GM03348 (cell line): ENCODE measurements around the gene NBEAL1.
"Not testable (repeated sequence)": the region's sequence is repeated elsewhere in the genome, so short reads cannot be mapped to it uniquely, and the experiment has no call there.

Experiments used
- DNase-seq: peaks from one replicate; pipeline ENCODE4 v3.0.0; 2012; ENCODE audit warnings: low spot score

Gene NBEAL1

GRCh38 chr2:203115201-203115700 lies 100.6 kb downstream of the NBEAL1 start:
- DNase-seq: not testable (repeated sequence)

GRCh38 chr2:203122317-203122986 lies 107.8 kb downstream of the NBEAL1 start:
- DNase-seq: no peak

- DNase-seq: peak; percentile 51
Observed at GRCh38 chr2:203126996-203127395, 112.3 kb downstream of the NBEAL1 start.

GRCh38 chr2:203135105-203135504 lies 120.4 kb downstream of the NBEAL1 start:
- DNase-seq: no peak

GRCh38 chr2:203143391-203143790 lies 128.7 kb downstream of the NBEAL1 start:
- no peak for DNase-seq

GRCh38 chr2:203149194-203149593 lies 134.5 kb downstream of the NBEAL1 start:
- DNase-seq: no peak

- DNase-seq: no peak
Observed at GRCh38 chr2:203155406-203155805, 140.7 kb downstream of the NBEAL1 start.

GRCh38 chr2:203162722-203163121 lies 148.0 kb downstream of the NBEAL1 start:
- not testable (repeated sequence) for DNase-seq

GRCh38 chr2:203164311-203164935 lies 149.7 kb downstream of the NBEAL1 start:
- peak; percentile 7 for DNase-seq

- DNase-seq: no peak
Observed at GRCh38 chr2:203167751-203168150, 153.1 kb downstream of the NBEAL1 start.

- no peak for DNase-seq
Observed at GRCh38 chr2:203170502-203170901, 155.8 kb downstream of the NBEAL1 start.

GRCh38 chr2:203175371-203175770 lies 160.7 kb downstream of the NBEAL1 start:
- no peak for DNase-seq

- no peak for DNase-seq
Observed at GRCh38 chr2:203177361-203177760, 162.7 kb downstream of the NBEAL1 start.

- DNase-seq: no peak
Observed at GRCh38 chr2:203185864-203186263, 171.2 kb downstream of the NBEAL1 start.

- not testable (repeated sequence) for DNase-seq
Observed at GRCh38 chr2:203190547-203190946, 175.9 kb downstream of the NBEAL1 start.

- not testable (repeated sequence) for DNase-seq
Observed at GRCh38 chr2:203191026-203191425, 176.4 kb downstream of the NBEAL1 start.

- no peak for DNase-seq
Observed at GRCh38 chr2:203191961-203192360, 177.3 kb downstream of the NBEAL1 start.

- no peak for DNase-seq
Observed at GRCh38 chr2:203195331-203196036, 180.8 kb downstream of the NBEAL1 start.

GRCh38 chr2:203200866-203201265 lies 186.2 kb downstream of the NBEAL1 start:
- DNase-seq: no peak

- no peak for DNase-seq
Observed at GRCh38 chr2:203201426-203201825, 186.8 kb downstream of the NBEAL1 start.

GRCh38 chr2:203209538-203209937 lies 194.9 kb downstream of the NBEAL1 start:
- no peak for DNase-seq

GRCh38 chr2:203225423-203226039 lies 210.9 kb downstream of the NBEAL1 start:
- no peak for DNase-seq
